Umbilical cord (tissue), 2 donors: ENCODE measurements around the gene IL2RA. TPM values are rescaled to one million over a fixed set of nuclear protein-coding genes. Genes with fewer than 3 reads are reported as not detected.
"Not testable (repeated sequence)": the region's sequence is repeated elsewhere in the genome, so short reads cannot be mapped to it uniquely, and the experiment has no call there.

Source experiments
- DNase-seq: peaks from one replicate; pipeline ENCODE4 v3.0.0-alpha.2; 2015; ENCODE audit warnings: low spot score
- total RNA-seq: library from RNA; depleted of rRNA; stranded (reverse); fragments of >200 nt; gene quantifications from one replicate; pipeline ENCODE4 v1.2.3, GENCODE V29; 2014; ENCODE audit warnings: low replicate concordance; ENCODE audit not compliant: insufficient read depth

The IL2RA gene
- total RNA-seq, 1 donor from 2014 or later = 5.1 TPM

GRCh38 chr10:6014241-6014761 is 47.9 kb downstream of the IL2RA start:
- peak; percentile 35 for DNase-seq

GRCh38 chr10:6013413-6014192 is 48.6 kb downstream of the IL2RA start:
- no peak for DNase-seq

GRCh38 chr10:6012121-6012905 is 49.9 kb downstream of the IL2RA start:
- DNase-seq = no peak

- no peak for DNase-seq
These were observed 50.6 kb downstream of the IL2RA start for GRCh38 chr10:6011558-6011957.

GRCh38 chr10:6010569-6010968 is 51.6 kb downstream of the IL2RA start:
- no peak for DNase-seq

- DNase-seq = no peak
These were observed 52.2 kb downstream of the IL2RA start for GRCh38 chr10:6009961-6010360.

- DNase-seq = peak; percentile 87
These were observed 53.0 kb downstream of the IL2RA start for GRCh38 chr10:6009150-6009549.

- no peak for DNase-seq
These were observed 53.5 kb downstream of the IL2RA start for GRCh38 chr10:6008497-6009142.

GRCh38 chr10:6006991-6007390 is 55.2 kb downstream of the IL2RA start:
- no peak for DNase-seq

GRCh38 chr10:6006546-6006945 is 55.6 kb downstream of the IL2RA start:
- DNase-seq = no peak

- DNase-seq = no peak
These were observed 56.2 kb downstream of the IL2RA start for GRCh38 chr10:6005856-6006395.

GRCh38 chr10:6005161-6005804 is 56.9 kb downstream of the IL2RA start:
- DNase-seq = not testable (repeated sequence)

- DNase-seq = no peak
These were observed 59.2 kb downstream of the IL2RA start for GRCh38 chr10:6002809-6003510.

GRCh38 chr10:5999440-6000165 is 62.6 kb downstream of the IL2RA start:
- DNase-seq = no peak

GRCh38 chr10:5996696-5997095 is 65.5 kb downstream of the IL2RA start:
- DNase-seq = no peak

GRCh38 chr10:5992398-5992797 is 69.8 kb downstream of the IL2RA start:
- no peak for DNase-seq

GRCh38 chr10:5991708-5992107 is 70.5 kb downstream of the IL2RA start:
- DNase-seq = no peak

GRCh38 chr10:5989756-5990155 is 72.4 kb downstream of the IL2RA start:
- no peak for DNase-seq

- no peak for DNase-seq
These were observed 73.7 kb downstream of the IL2RA start for GRCh38 chr10:5988336-5988920.

GRCh38 chr10:5987747-5988146 is 74.4 kb downstream of the IL2RA start:
- DNase-seq = peak; percentile 66
